Heart left ventricle (tissue), 16 donors: Measurements from ENCODE around the gene TRIM71. TPM values are rescaled to one million over a fixed set of nuclear protein-coding genes. Genes with fewer than 3 reads are reported as not detected.

Source experiments
- ATAC-seq, 4 donors: fragments of 200-7000 bp; cut with Tn5 transposase; one replicate each; pipeline ENCODE4 v1.9.1; 2020 to 2022; ENCODE audit warnings: moderate library complexity in 4 of 4, mild to moderate bottlenecking in 3 of 4, moderate number of reproducible peaks in 1 of 4
- DNase-seq, 5 donors: peaks; one replicate each; pipeline ENCODE4 v3.0.0-alpha.2; 2020
- H3K27ac ChIP-seq, 12 donors: fragments of 200-600 bp; sonication (generic) in 4 of 12; one replicate each; pipeline versions ENCODE4 v1.5.0 to v1.8.0; 2016 to 2022; ENCODE audit warnings: mild to moderate bottlenecking in 2 of 12
- H3K27me3 ChIP-seq, 9 donors: fragments of 200-600 bp; sonication (generic) in 2 of 9; one replicate each; pipeline versions ENCODE4 v1.5.1 to v1.8.0; 2016 to 2022; ENCODE audit warnings: mild to moderate bottlenecking in 3 of 9
- H3K36me3 ChIP-seq, 9 donors: fragments of 200-600 bp; sonication (generic) in 2 of 9; one replicate each; pipeline versions ENCODE4 v1.5.0 to v1.8.0; 2018 to 2022; ENCODE audit warnings: mild to moderate bottlenecking in 2 of 9
- H3K4me1 ChIP-seq, 12 donors: fragments of 200-600 bp; sonication (generic) in 4 of 12; one replicate each; pipeline versions ENCODE4 v1.5.0 to v1.8.0; 2016 to 2022; ENCODE audit warnings: mild to moderate bottlenecking in 3 of 12
- H3K4me3 ChIP-seq, 12 donors: fragments of 200-600 bp; sonication (generic) in 4 of 12; one replicate each; pipeline versions ENCODE4 v1.5.0 to v1.8.0; 2017 to 2022; ENCODE audit warnings: mild to moderate bottlenecking in 9 of 12, moderate library complexity in 4 of 12
- H3K9me3 ChIP-seq, 12 donors: fragments of 200-600 bp; sonication (generic) in 4 of 12; one replicate each; pipeline versions ENCODE4 v1.5.0 to v1.8.0; 2016 to 2022; ENCODE audit warnings: mild to moderate bottlenecking in 1 of 12
- POLR2A ChIP-seq, 2 donors: fragments of 450-650 bp; IDR thresholded peaks; one replicate each; pipeline ENCODE4 v1.6.1; 2017; ENCODE audit warnings: antibody characterized with exemption in 2 of 2, mild to moderate bottlenecking in 2 of 2, moderate library complexity in 2 of 2
- WGBS, 4 donors: extraction: QIAGEN DNeasy Blood & Tissue Kit in 2 of 4; methylation state at CpG; one replicate each; pipeline versions ENCODE4 v1.1.5 to v1.1.7; 2013 to 2018; 5-methylcytosine and 5-hydroxymethylcytosine counted together
- intact Hi-C, 10 donors: fragments of 100-400 bp; cut with DNase I; formaldehyde crosslinking; loops; one replicate each; pipeline versions ENCODE4 v1.11.1 to v1.14.2; 2022
- polyA plus RNA-seq, 2 donors: library from polyadenylated mRNA; stranded (reverse); fragments of 200-250 nt; gene quantifications; one replicate each; pipeline ENCODE4 v1.2.3, GENCODE V29; 2013
- total RNA-seq, 9 donors: library from RNA; depleted of rRNA in 2 of 9; stranded (reverse); fragments of >200 nt in 2 of 9; fragmentation: NEBNext Ultra II Directional in 3 of 9; extraction: Animal tissue kit (Norgen Biotek cat#: 25700) in 3 of 9; gene quantifications; one replicate each; pipeline versions ENCODE4 v1.1.0 to v1.2.4, GENCODE V29; 2016 to 2023
- TF ChIP-seq, protein P1 (sequence below), 12 donors: fragments of 200-600 bp; sonication (generic) in 4 of 12; IDR thresholded peaks; one replicate each; pipeline versions ENCODE4 v1.5.0 to v1.8.0; 2018 to 2022; ENCODE audit warnings: antibody characterized with exemption in 12 of 12, mild to moderate bottlenecking in 5 of 12
- donor health status: ischemic (EF 13 %, LVEDD 7.1; RV severe dilation, severe dysfunction).
- donor health status: healthy with polysubstance abuse.
- donor health status: DM: no; HTN: yes; CAD: no.
- donor health status: DM: no; HTN: no; CAD: no.
- donor health status: ischemic (EF 25% LVEDD 6.9; RV normal size, moderate dysfunction).
- donor health status: ischemic (EF 25% LVEDD 5.7; RV mildly dilated, moderate dysfunction).
- donor health status: healthy.
- donor health status: DM: yes; HTN: yes; CAD: no.
- donor health status: ischemic (EF 35%, LVEDD 5.7; RV mildly dilated, moderate dysfunction).
- donor health status: nonischemic (EF 11% LVEDD 7.7; RV severe dilation, severe dysfunction).
- donor health status: DM: yes; HTN: yes; CAD: no.
- donor health status: PGD.
- donor health status: ischemic (EF 29% LVEDD 5.4; RV normal size, mild dysfunction).
- donor health status: nonischemic (EF 23%, LVEDD 6.1; RV moderate dilation, normal function).

TRIM71 gene
- total and polyA plus RNA-seq, 11 donors = 0.05 TPM; not detected in 9

DNA sequence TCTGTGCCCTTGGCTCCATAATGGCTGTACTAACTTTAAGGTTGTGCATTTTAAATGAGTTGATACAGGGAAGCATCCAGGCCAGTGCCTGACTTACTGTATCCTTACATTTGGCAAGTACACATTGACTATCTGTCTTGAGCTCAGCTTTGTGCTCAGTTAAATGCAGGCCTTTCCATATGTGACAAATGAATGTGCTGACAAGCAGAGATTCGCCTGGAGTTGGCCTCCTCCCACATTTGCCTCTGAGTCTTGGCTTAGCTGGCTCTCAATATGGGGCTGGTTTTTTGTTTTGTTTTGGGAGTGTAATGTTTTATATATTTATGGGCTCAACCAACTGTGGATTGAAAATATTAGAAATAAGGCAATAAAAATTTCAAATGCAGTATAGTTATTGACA is 29.7 kb downstream of the TRIM71 start:
- ATAC-seq (peak in 2 of 4 donors; percentile 40 to 60), DNase-seq (peak in 1 of 5 donors; percentile 39)
- TF ChIP-seq POLR2A (IDR thresholded peaks at IDR 0.05) = no peak
- TF ChIP-seq, protein P1, sequence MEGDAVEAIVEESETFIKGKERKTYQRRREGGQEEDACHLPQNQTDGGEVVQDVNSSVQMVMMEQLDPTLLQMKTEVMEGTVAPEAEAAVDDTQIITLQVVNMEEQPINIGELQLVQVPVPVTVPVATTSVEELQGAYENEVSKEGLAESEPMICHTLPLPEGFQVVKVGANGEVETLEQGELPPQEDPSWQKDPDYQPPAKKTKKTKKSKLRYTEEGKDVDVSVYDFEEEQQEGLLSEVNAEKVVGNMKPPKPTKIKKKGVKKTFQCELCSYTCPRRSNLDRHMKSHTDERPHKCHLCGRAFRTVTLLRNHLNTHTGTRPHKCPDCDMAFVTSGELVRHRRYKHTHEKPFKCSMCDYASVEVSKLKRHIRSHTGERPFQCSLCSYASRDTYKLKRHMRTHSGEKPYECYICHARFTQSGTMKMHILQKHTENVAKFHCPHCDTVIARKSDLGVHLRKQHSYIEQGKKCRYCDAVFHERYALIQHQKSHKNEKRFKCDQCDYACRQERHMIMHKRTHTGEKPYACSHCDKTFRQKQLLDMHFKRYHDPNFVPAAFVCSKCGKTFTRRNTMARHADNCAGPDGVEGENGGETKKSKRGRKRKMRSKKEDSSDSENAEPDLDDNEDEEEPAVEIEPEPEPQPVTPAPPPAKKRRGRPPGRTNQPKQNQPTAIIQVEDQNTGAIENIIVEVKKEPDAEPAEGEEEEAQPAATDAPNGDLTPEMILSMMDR (IDR thresholded peaks at IDR 0.05) = no peak
- Histone ChIP-seq H3K4me1 (peaks cover 0 to 8% (median 0%) of the 10 kb centered on the region in 12 donors), H3K36me3 (no peaks in the 10 kb centered on the region), H3K27me3 (no peaks in the 10 kb centered on the region), H3K9me3 (no peaks in the 10 kb centered on the region), H3K27ac (no peak overlapping the region), H3K4me3 (no peak overlapping the region)
- 9 to 51% (median 41%) methylated on average over 1 of the region's 1 CpG for WGBS, 4 donors
- intact Hi-C loops = no loop called here

DNA sequence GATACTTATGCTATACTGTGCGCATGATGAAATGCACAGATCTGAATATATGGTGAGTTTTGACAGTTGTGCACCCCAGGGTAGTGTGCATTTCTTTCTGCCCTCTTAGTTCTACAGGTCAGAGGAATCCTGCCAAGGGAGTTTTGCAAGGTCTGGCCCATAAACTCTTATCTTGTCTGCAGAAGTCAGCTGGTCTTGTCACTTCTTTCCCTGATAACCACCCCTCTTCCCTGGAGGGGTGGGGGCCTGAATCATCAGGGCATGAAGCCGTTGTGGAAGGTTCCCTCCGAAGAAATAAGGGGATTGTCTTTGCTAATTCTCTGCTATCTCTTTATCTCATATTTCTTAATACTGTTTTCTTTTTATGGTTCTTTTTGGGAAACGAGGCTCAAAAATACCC is 30.4 kb downstream of the TRIM71 start:
- 48 to 56% (median 52%) methylated on average over 4 of the region's 4 CpGs for WGBS, 4 donors
- no peaks in the 10 kb centered on the region for H3K27me3 ChIP-seq
- H3K36me3 ChIP-seq = no peaks in the 10 kb centered on the region
- ATAC-seq (peak in 1 of 4 donors; percentile 70), DNase-seq (no peak)
- TF ChIP-seq, protein P1 (IDR thresholded peaks at IDR 0.05) = no peak
- no peak for TF ChIP-seq POLR2A (IDR thresholded peaks at IDR 0.05)
- intact Hi-C loops = no loop called here
- no peaks in the 10 kb centered on the region for H3K9me3 ChIP-seq
- no peak overlapping the region for H3K4me3 ChIP-seq
- H3K4me1 ChIP-seq = peaks cover 0 to 8% (median 0%) of the 10 kb centered on the region in 12 donors
- H3K27ac ChIP-seq = no peak overlapping the region

DNA sequence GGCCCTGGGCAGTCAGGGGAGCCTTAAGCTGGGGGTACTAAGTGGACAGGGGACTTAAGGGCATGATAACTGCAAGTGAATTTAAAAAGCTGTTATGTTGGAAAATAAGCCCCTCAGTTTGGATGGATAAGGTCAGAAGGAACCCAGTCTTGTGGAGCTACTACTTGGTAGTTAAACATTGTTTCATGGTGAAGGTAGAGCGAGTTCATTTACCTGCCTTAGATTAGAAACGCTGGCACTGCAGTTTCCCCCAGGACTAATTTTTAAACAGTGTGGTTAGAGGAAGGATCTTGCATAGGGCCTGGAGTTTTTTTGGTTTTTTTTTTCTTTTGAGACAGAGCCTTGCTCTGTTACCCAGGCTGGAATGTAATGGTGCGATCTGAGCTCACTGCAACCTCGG is 31.2 kb downstream of the TRIM71 start:
- DNase-seq = no peak
- 90 to 96% (median 92%) methylated on average over 4 of the region's 4 CpGs for WGBS, 4 donors

DNA sequence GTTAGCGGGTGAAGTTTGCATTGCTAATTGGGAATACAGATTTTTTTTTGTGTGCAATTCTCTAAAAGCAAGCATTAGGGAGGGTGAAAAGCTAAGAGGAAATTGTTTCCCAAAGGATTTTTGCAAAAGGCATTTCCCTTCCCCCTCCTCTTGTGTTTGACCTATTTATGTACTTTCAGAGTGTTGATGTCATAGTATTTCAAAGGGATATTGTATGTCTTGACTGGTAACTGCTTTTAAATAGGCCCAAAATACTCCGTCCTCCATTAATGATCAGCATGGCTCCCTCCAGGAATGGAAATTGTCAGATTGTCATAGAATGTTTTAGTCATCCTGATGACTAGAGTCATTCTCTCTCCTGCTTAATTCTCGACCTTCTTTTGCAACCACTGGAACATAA is 32.4 kb downstream of the TRIM71 start:
- no peaks in the 10 kb centered on the region for H3K36me3 ChIP-seq
- ATAC-seq (no peak), DNase-seq (no peak)
- no peak overlapping the region for H3K4me3 ChIP-seq
- H3K9me3 ChIP-seq = no peaks in the 10 kb centered on the region
- no peaks in the 10 kb centered on the region for H3K27me3 ChIP-seq
- TF ChIP-seq, protein P1 (IDR thresholded peaks at IDR 0.05) = no peak
- no peak for TF ChIP-seq POLR2A (IDR thresholded peaks at IDR 0.05)
- H3K27ac ChIP-seq = no peak overlapping the region
- peaks cover 0 to 8% (median 0%) of the 10 kb centered on the region in 12 donors for H3K4me1 ChIP-seq
- intact Hi-C loops = no loop called here
- 35 to 64% (median 45%) methylated on average over 3 of the region's 3 CpGs for WGBS, 4 donors

More for the DNA sequence above, 31.2 kb downstream of the TRIM71 start:
- no peaks in the 10 kb centered on the region for H3K36me3 ChIP-seq
- no peak overlapping the region for H3K27ac ChIP-seq
- H3K9me3 ChIP-seq = no peaks in the 10 kb centered on the region
- no peak for TF ChIP-seq POLR2A (IDR thresholded peaks at IDR 0.05)
- TF ChIP-seq, protein P1 (IDR thresholded peaks at IDR 0.05) = no peak
- no peak for ATAC-seq
- no peaks in the 10 kb centered on the region for H3K27me3 ChIP-seq
- H3K4me1 ChIP-seq = peaks cover 0 to 8% (median 0%) of the 10 kb centered on the region in 12 donors
- intact Hi-C loops = no loop called here
- no peak overlapping the region for H3K4me3 ChIP-seq
